Prostate gland (tissue), 2 donors: ENCODE results near the gene WARS2. TPM values are rescaled to one million over a fixed set of nuclear protein-coding genes. Genes with fewer than 3 reads are reported as not detected.

Source experiments
- DNase-seq: peaks from one replicate; pipeline ENCODE4 v3.0.0-alpha.2; 2019; ENCODE audit warnings: low spot score
- H3K27ac ChIP-seq, 2 donors: fragments of 200-600 bp; sonication (generic); 2 replicates each; pipeline ENCODE4 v1.5.1; 2017 to 2019
- H3K27me3 ChIP-seq: fragments of 200-600 bp; sonication (generic); replicated peaks from 2 replicates; pipeline ENCODE4 v1.5.1; 2019; ENCODE audit not compliant: insufficient read depth
- H3K36me3 ChIP-seq, 2 donors: fragments of 200-600 bp; sonication (generic); 1 replicate in 1 of 2; 2 replicates in 1 of 2; pipeline versions ENCODE4 v1.5.1 to v1.8.1; 2017 to 2019
- H3K4me1 ChIP-seq: fragments of 200-600 bp; sonication (generic); replicated peaks from 2 replicates; pipeline ENCODE4 v1.5.1; 2019
- H3K4me3 ChIP-seq, 2 donors: fragments of 200-600 bp; sonication (generic); 2 replicates each; pipeline ENCODE4 v1.5.1; 2017 to 2019
- H3K9me3 ChIP-seq: fragments of 200-600 bp; sonication (generic); 2 replicates; pipeline ENCODE4 v1.5.1; 2017
- CTCF ChIP-seq, 4 experiments: fragments of 200-600 bp in 2 of 4; fragments of 450-650 bp in 2 of 4; sonication (generic) in 2 of 4; IDR thresholded peaks; 1 replicate in 3 of 4; 2 replicates in 1 of 4; pipeline ENCODE4 v1.5.1; 2016 to 2019; ENCODE audit warnings: antibody characterized with exemption in 4 of 4, mild to moderate bottlenecking in 2 of 4, moderate library complexity in 2 of 4
- POLR2A ChIP-seq: fragments of 450-650 bp; IDR thresholded peaks from one replicate; pipeline ENCODE4 v1.6.1; 2016; ENCODE audit warnings: antibody characterized with exemption, mild to moderate bottlenecking
- POLR2AphosphoS5 ChIP-seq: sonication (generic); formaldehyde crosslinking; IDR thresholded peaks from one replicate; pipeline ENCODE4 v1.6.1; 2017; ENCODE audit warnings: antibody characterized with exemption
- WGBS: methylation state at CpG from one replicate; pipeline ENCODE4 v1.1.5; 2018; 5-methylcytosine and 5-hydroxymethylcytosine counted together
- intact Hi-C: fragments of 100-400 bp; cut with DNase I; formaldehyde crosslinking; loops from one replicate; pipeline ENCODE4 v1.14.2; 2022
- total RNA-seq, 2 donors: library from RNA; depleted of rRNA; stranded (reverse); fragments of >200 nt; gene quantifications; one replicate each; pipeline ENCODE4 v1.1.0, GENCODE V29; 2016

Gene WARS2
- total RNA-seq, 2 donors from 2014 or later, result 15.6 to 22.0 TPM

DNA sequence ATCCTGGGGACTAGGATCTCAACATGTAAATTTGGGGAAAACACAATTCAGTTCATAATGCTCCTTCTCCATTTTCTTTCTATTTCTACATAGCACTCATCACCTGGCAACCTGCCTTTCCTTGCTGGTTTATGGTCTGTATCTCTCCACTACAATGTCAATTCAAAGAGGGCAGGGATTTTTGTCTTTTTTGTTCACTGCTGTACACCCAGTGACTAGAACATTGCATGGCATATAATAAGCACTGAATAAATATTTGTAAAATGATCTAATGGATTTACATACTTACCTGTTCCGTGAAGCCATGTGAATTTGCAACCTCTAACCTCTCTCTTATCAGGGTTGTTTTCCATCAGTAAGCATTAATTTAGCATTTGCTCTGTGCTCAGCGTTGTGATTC is 124.9 kb downstream of the WARS2 start:
- DNase-seq, result no peak
- no peaks in the 10 kb centered on the region for H3K27me3 ChIP-seq
- WGBS, result 76% methylated on average over 2 of the region's 2 CpGs
- no peaks in the 10 kb centered on the region for H3K4me1 ChIP-seq
- no peaks in the 10 kb centered on the region for H3K36me3 ChIP-seq
- intact Hi-C loops, result no loop called here
- no peaks in the 10 kb centered on the region for H3K9me3 ChIP-seq
- H3K4me3 ChIP-seq, result no peak overlapping the region
- no peak overlapping the region for H3K27ac ChIP-seq
- TF ChIP-seq POLR2AphosphoS5, result peak; percentile 30
- TF ChIP-seq CTCF (IDR thresholded peaks at IDR 0.05), result no peak

DNA sequence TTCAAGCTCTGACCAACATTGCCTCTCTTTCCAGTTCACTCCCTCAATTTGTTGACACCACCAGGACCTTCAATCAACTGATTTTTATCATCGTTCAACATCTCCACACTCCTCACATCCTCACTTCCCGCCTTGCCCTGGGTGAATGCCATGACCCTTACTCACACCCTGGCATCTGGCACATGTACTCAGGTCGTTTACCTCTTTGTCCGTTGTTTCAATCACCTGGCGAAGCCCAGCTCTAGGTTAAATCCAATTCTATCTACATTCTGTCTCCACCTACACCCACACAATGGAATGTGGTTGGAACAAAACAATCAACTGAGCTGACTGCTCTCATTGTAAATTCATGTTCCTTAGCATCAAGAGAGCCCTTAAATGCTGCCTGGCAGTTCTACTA is 128.1 kb downstream of the WARS2 start:
- Histone ChIP-seq H3K9me3 (no peaks in the 10 kb centered on the region), H3K27ac (no peak overlapping the region), H3K36me3 (no peaks in the 10 kb centered on the region), H3K4me1 (peaks cover 3% of the 10 kb centered on the region), H3K27me3 (peaks cover 7% of the 10 kb centered on the region), H3K4me3 (no peak overlapping the region)
- TF ChIP-seq POLR2A (no peak), CTCF (IDR thresholded peaks at IDR 0.05) (no peak), POLR2AphosphoS5 (no peak)
- WGBS, result 57% methylated on average over 5 of the region's 5 CpGs
- no peak for DNase-seq
- intact Hi-C loops, result no loop called here

DNA sequence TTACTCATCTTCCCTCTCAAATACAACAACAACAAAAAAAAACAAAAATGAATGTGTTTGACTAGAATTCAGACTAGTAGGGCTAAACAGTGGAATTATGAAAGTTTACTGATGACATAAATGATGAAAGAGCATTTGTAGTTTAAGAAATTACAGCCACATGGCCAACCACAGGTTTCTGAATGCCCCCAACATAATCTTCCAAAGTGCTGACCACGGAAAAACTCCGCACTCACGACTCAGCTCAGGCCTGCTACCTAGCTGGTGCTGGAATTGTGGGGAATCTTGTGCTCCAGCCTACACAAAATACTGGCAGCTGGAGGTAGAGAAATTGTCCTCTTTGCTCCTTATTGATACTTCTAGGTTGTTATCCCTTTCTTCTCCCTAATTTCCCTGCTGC is 128.7 kb downstream of the WARS2 start:
- Histone ChIP-seq H3K27ac (no peak overlapping the region), H3K4me3 (no peak overlapping the region), H3K27me3 (peaks cover 11% of the 10 kb centered on the region), H3K4me1 (peaks cover 3% of the 10 kb centered on the region), H3K9me3 (no peaks in the 10 kb centered on the region), H3K36me3 (no peaks in the 10 kb centered on the region)
- WGBS, result 88% methylated on average over 3 of the region's 3 CpGs
- no peak for TF ChIP-seq POLR2AphosphoS5
- no peak for TF ChIP-seq POLR2A
- no peak for TF ChIP-seq CTCF (IDR thresholded peaks at IDR 0.05)
- intact Hi-C loops, result no loop called here
- no peak for DNase-seq

DNA sequence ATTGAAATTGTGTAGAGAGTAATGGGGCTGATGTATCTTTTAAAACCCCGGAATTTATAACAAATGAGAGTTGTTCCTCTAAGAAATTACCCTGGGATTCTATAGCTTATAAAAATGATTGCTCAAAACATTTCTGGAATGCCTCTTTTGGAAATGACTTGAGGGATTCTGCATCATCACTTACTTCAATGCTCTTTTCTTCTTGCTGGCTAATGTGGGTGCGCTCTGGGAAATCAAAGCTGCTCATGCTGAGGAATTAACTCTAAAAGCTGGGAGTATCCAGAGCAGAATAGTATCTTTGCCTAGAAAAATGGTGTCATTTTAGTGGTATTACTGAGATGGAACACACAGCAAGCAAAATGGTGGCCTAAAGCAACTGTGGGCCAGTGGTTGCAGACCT is 129.3 kb downstream of the WARS2 start:
- Histone ChIP-seq H3K27me3 (peaks cover 11% of the 10 kb centered on the region), H3K4me3 (no peak overlapping the region), H3K4me1 (peaks cover 3% of the 10 kb centered on the region), H3K27ac (no peak overlapping the region), H3K36me3 (no peaks in the 10 kb centered on the region), H3K9me3 (no peaks in the 10 kb centered on the region)
- TF ChIP-seq CTCF (IDR thresholded peaks at IDR 0.05) (no peak), POLR2AphosphoS5 (no peak), POLR2A (no peak)
- DNase-seq, result no peak
- intact Hi-C loops, result no loop called here
- WGBS, result 92% methylated on average over 2 of the region's 2 CpGs

DNA sequence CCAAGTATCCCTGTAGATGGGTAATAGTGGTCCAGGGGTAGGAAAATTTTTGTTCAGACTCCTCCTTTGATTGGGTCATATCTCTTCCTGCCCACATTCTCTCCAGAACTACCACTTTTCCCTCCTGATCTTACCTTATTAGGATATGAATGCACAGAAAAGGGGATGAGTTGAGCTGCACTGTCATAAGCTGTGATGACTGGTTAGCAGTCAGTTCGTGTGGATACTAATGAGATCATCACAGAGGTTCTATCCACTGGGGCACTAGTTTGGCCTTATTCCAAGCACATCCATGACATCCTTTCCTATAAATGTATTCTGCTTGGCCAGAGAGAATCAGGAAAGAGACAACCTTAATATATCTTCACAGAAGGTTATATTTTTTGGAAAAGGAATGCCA is 130.3 kb downstream of the WARS2 start:
- DNase-seq, result no peak
- Histone ChIP-seq H3K36me3 (no peaks in the 10 kb centered on the region), H3K9me3 (no peaks in the 10 kb centered on the region), H3K4me1 (peaks cover 3% of the 10 kb centered on the region), H3K27ac (no peak overlapping the region), H3K4me3 (no peak overlapping the region), H3K27me3 (peaks cover 11% of the 10 kb centered on the region)
- WGBS, result 65% methylated on average over 1 of the region's 1 CpG
- TF ChIP-seq CTCF (IDR thresholded peaks at IDR 0.05) (no peak), POLR2AphosphoS5 (no peak), POLR2A (no peak)
- intact Hi-C loops, result no loop called here
